Measurements from ENCODE around the gene SIPA1. TPM values are rescaled to one million over a fixed set of nuclear protein-coding genes. Genes with fewer than 3 reads are reported as not detected.

SIPA1 gene
- total RNA-seq, 2 donors from 2014 or later: 39.9 to 46.8 TPM

- H3K36me3 ChIP-seq (ENCODE audit: control insufficient read depth, insufficient read depth, low read length): peaks cover 11% of the 10 kb centered on the region
- H3K4me1 ChIP-seq (ENCODE audit: control insufficient read depth, insufficient read depth, low read length): no peaks in the 10 kb centered on the region
- Mint-ChIP-seq H3K9me3 (no peaks in the 10 kb centered on the region), H3K27ac (no peak overlapping the region), H3K36me3 (ENCODE audit: low read depth) (no peaks in the 10 kb centered on the region), H3K4me1 (peaks cover 6% of the 10 kb centered on the region), H3K4me3 (no peak overlapping the region), H3K27me3 (ENCODE audit: insufficient read depth) (peaks cover 30% of the 10 kb centered on the region)
- no peak overlapping the region for H3K9ac ChIP-seq (ENCODE audit: extremely low read depth, low read length, poor library complexity, severe bottlenecking)
- DNase-seq: no peak
- H3K27ac ChIP-seq (ENCODE audit: low read depth, low read length): no peak overlapping the region
- TF ChIP-seq CTCF (conservative IDR thresholded peaks at IDR 0.05): no peak
- WGBS, 2 experiments (ENCODE audit: insufficient coverage in 1 of 2, insufficient read length in 1 of 2): 90% methylated on average over 10 of the region's 10 CpGs; no CpG with 5 or more reads in 1 of the 2 experiments
- no peaks in the 10 kb centered on the region for H3K27me3 ChIP-seq (ENCODE audit: control insufficient read depth, insufficient read depth, low read length, poor library complexity, severe bottlenecking)
- H3K9me3 ChIP-seq (ENCODE audit: control insufficient read depth, low read length): no peaks in the 10 kb centered on the region
- H3K4me3 ChIP-seq (ENCODE audit: low read length): no peak overlapping the region
These were observed 7.8 kb downstream of the SIPA1 start for GRCh38 chr11:65645710-65646109.

- no peaks in the 10 kb centered on the region for H3K27me3 ChIP-seq (ENCODE audit: control insufficient read depth, insufficient read depth, low read length, poor library complexity, severe bottlenecking)
- no peak overlapping the region for H3K27ac Mint-ChIP-seq
- no peak overlapping the region for H3K9ac ChIP-seq (ENCODE audit: extremely low read depth, low read length, poor library complexity, severe bottlenecking)
- no peaks in the 10 kb centered on the region for H3K36me3 Mint-ChIP-seq (ENCODE audit: low read depth)
- no peak overlapping the region for H3K27ac ChIP-seq (ENCODE audit: low read depth, low read length)
- peaks cover 6% of the 10 kb centered on the region for H3K4me1 Mint-ChIP-seq
- H3K27me3 Mint-ChIP-seq (ENCODE audit: insufficient read depth): peaks cover 30% of the 10 kb centered on the region
- peaks cover 11% of the 10 kb centered on the region for H3K36me3 ChIP-seq (ENCODE audit: control insufficient read depth, insufficient read depth, low read length)
- TF ChIP-seq CTCF (conservative IDR thresholded peaks at IDR 0.05): no peak
- H3K4me3 Mint-ChIP-seq: peak overlapping the region; percentile 63
- H3K9me3 Mint-ChIP-seq: no peaks in the 10 kb centered on the region
- H3K9me3 ChIP-seq (ENCODE audit: control insufficient read depth, low read length): no peaks in the 10 kb centered on the region
- H3K4me3 ChIP-seq (ENCODE audit: low read length): no peak overlapping the region
- DNase-seq: no peak
- WGBS, 2 experiments (ENCODE audit: insufficient coverage in 1 of 2, insufficient read length in 1 of 2): 95 to 99% methylated on average over 58 to 68 of the region's 68 CpGs
- H3K4me1 ChIP-seq (ENCODE audit: control insufficient read depth, insufficient read depth, low read length): no peaks in the 10 kb centered on the region
These were observed 8.5 kb downstream of the SIPA1 start for GRCh38 chr11:65646288-65646957.

- Histone ChIP-seq H3K36me3 (ENCODE audit: control insufficient read depth, insufficient read depth, low read length) (peaks cover 11% of the 10 kb centered on the region), H3K27ac (ENCODE audit: low read depth, low read length) (no peak overlapping the region), H3K4me3 (ENCODE audit: low read length) (no peak overlapping the region), H3K9ac (ENCODE audit: extremely low read depth, low read length, poor library complexity, severe bottlenecking) (no peak overlapping the region), H3K4me1 (ENCODE audit: control insufficient read depth, insufficient read depth, low read length) (no peaks in the 10 kb centered on the region), H3K27me3 (ENCODE audit: control insufficient read depth, insufficient read depth, low read length, poor library complexity, severe bottlenecking) (no peaks in the 10 kb centered on the region), H3K9me3 (ENCODE audit: control insufficient read depth, low read length) (no peaks in the 10 kb centered on the region)
- DNase-seq: peak; percentile 90
- H3K27me3 Mint-ChIP-seq (ENCODE audit: insufficient read depth): peaks cover 25% of the 10 kb centered on the region
- WGBS, 2 experiments (ENCODE audit: insufficient coverage in 1 of 2, insufficient read length in 1 of 2): 85 to 89% methylated on average over 65 to 87 of the region's 87 CpGs
- TF ChIP-seq CTCF (conservative IDR thresholded peaks at IDR 0.05): peak; percentile 47
- H3K27ac Mint-ChIP-seq: no peak overlapping the region
- peak overlapping the region; percentile 63 for H3K4me3 Mint-ChIP-seq
- no peaks in the 10 kb centered on the region for H3K9me3 Mint-ChIP-seq
- H3K4me1 Mint-ChIP-seq: peaks cover 8% of the 10 kb centered on the region
- no peaks in the 10 kb centered on the region for H3K36me3 Mint-ChIP-seq (ENCODE audit: low read depth)
These were observed 9.2 kb downstream of the SIPA1 start for GRCh38 chr11:65646958-65647701.

Measured in endodermal cell (in vitro differentiated cells).